GM12864 (cell line): ENCODE results near the gene TACR2.

Experiments used
- DNase-seq: peaks from one replicate; pipeline ENCODE4 v3.0.0-alpha.2; 2011; ENCODE audit warnings: low read depth
- H3K4me3 ChIP-seq: 2 replicates; pipeline ENCODE4 v1.5.1; 2011; ENCODE audit warnings: mild to moderate bottlenecking, low read depth, low read length, control low read depth
- CTCF ChIP-seq: IDR thresholded peaks from 2 replicates; pipeline ENCODE4 v1.5.1; 2011; ENCODE audit warnings: low read depth, mild to moderate bottlenecking, moderate library complexity, low read length, control low read depth, inconsistent platforms; ENCODE audit errors: missing control alignments

TACR2 gene

DNA sequence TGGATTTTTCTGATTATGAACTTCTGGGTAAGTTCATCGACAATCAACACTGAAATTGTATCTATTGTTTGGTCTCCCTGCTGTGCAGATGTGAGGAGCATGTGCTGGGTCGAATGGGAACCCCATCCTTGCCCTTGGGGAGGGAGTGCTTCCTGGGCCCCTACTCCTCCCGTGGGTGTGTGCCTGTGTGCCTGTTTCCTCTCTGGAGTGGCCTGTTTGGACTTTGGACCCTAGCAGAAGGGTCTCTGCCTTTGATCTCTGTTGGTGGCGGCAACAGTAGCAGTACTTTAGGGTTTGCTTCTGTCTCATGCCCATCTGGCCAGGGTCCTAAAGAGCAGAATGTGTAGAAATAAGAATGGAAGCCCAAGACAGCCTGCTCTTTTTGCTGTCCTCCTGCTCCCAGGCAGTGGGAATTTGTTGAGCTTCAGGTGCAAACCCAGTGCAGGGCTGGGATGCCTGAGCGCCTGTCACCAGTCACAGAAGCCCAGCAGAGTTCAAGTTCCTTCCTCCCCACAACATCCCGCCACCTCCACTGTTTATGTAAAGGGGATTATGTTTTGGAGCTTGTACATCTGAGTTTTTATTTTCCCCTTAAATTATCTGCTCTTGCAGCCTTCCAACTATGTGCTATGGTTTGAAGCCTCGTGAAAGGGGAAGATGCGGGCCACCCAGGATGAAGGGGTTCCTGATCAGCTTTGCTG is 1.5 kb upstream of the TACR2 start:
- no peak overlapping the region for H3K4me3 ChIP-seq

GRCh38 chr10:69417542-69417941 is 824 bp upstream of the TACR2 start:
- no peak overlapping the region for H3K4me3 ChIP-seq
- no peak for DNase-seq
- no peak for TF ChIP-seq CTCF

More for the DNA sequence above, 1.5 kb upstream of the TACR2 start:
- TF ChIP-seq CTCF = no peak
- DNase-seq = no peak

GRCh38 chr10:69415951-69416350 is 767 bp downstream of the TACR2 start:
- no peak for DNase-seq
- no peak for TF ChIP-seq CTCF

DNA sequence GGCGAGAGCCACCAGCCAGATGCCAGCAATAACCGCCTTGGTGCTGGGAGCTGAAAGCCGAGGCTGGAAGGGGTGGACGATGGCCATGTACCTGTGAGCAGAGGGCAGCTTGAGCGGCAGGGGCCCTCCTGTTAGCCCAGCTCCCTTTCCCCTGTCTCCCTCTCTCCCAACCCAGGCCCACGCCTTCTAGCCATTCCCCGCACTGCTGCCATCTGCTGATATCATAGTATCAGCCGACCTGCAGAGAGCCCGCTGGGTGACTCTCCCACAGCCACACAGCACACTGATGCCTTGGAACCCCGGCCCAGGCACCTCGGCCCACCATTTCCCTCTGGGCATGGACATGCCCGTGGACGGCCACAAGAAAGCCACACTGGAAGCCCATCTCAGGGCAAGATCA is 1.7 kb downstream of the TACR2 start:
- no peak overlapping the region for H3K4me3 ChIP-seq
- no peak for TF ChIP-seq CTCF
- DNase-seq = no peak

More at GRCh38 chr10:69415951-69416350, 767 bp downstream of the TACR2 start:
- H3K4me3 ChIP-seq = no peak overlapping the region

- no peak for TF ChIP-seq CTCF
- H3K4me3 ChIP-seq = no peak overlapping the region
- no peak for DNase-seq
Measured at GRCh38 chr10:69414036-69415018, 2.4 kb downstream of the TACR2 start.

DNA sequence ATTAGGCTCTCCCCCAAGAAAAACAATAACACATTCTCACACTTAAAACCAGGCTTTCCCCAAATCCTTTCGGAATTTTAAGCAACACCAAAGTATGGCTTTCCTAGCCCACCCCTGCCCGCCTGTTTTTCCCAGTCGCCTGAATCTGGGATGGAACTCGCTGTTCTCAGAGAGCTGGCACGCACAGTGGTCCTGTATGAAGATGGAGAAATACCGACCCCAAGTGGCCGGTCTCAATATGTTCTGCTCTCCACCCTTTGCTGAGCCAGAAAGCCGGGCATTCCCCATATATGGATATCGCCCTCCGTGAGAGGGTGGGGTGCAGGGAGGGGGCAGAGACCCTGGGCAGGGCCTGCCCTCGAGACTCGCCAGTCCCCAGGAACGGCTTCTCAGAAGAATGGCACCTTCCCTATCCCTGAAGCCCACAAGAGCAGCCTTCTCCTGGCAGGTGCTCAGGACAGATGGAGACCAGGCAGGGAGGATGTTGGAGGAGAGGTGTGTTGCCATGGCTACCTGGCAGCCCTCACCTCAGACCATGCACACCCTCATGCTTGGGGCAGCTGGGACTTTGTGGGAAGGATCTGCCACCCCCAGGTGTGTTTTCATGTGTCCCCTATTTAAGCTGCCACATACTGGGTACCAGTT is 3.4 kb downstream of the TACR2 start:
- TF ChIP-seq CTCF = peak; percentile 69
- no peak overlapping the region for H3K4me3 ChIP-seq
- DNase-seq = no peak
